HG03469 (cell line): ENCODE measurements around the gene MAPT.

Experiments
- ATAC-seq: cut with Tn5 transposase; IDR thresholded peaks from one replicate; pipeline ENCODE4 v1.9.1; 2021; ENCODE audit warnings: mild to moderate bottlenecking, moderate library complexity, moderate number of reproducible peaks; ENCODE audit not compliant: unreplicated experiment

The MAPT gene

DNA sequence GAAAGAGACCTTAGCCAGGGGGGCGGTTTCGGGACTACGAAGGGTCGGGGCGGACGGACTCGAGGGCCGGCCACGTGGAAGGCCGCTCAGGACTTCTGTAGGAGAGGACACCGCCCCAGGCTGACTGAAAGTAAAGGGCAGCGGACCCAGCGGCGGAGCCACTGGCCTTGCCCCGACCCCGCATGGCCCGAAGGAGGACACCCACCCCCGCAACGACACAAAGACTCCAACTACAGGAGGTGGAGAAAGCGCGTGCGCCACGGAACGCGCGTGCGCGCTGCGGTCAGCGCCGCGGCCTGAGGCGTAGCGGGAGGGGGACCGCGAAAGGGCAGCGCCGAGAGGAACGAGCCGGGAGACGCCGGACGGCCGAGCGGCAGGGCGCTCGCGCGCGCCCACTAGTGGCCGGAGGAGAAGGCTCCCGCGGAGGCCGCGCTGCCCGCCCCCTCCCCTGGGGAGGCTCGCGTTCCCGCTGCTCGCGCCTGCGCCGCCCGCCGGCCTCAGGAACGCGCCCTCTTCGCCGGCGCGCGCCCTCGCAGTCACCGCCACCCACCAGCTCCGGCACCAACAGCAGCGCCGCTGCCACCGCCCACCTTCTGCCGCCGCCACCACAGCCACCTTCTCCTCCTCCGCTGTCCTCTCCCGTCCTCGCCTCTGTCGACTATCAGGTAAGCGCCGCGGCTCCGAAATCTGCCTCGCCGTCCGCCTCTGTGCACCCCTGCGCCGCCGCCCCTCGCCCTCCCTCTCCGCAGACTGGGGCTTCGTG lies at the start of gene MAPT:
TSS of gene MAPT (plus strand) at position 533 of the 763 bp plus-strand sequence. CDS start 67,784 bp downstream, outside the sequence.
- no peak for ATAC-seq

DNA sequence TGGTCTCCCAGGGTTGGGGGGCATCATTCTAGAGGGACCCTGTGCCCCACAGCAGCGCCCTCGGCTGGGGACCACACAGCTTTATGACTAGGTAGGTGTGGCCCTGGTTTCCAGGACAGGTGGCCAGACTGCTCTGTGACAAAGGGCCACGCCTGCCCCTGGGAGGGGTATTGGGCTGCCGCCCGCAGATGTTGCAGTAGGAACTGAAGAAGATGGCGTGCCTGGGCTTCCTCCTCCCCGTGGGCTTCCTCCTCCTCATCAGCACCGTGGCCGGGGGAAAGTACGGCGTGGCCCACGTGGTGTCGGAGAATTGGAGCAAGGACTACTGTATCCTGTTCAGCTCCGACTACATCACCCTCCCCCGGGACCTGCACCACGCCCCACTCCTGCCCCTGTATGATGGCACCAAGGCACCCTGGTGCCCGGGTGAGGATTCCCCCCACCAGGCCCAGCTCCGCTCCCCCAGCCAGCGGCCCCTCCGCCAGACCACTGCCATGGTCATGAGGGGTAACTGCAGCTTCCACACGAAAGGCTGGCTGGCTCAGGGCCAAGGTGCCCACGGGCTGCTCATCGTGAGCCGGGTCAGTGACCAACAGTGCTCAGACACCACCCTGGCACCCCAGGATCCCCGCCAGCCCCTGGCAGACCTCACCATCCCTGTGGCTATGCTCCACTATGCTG lies 49.5 kb upstream of the MAPT start, which contains the start of gene SPPL2C:
TSS of gene SPPL2C (plus strand) at position 187 of the 681 bp plus-strand sequence. CDS start at position 213, 26 bp downstream.
- no peak for ATAC-seq

DNA sequence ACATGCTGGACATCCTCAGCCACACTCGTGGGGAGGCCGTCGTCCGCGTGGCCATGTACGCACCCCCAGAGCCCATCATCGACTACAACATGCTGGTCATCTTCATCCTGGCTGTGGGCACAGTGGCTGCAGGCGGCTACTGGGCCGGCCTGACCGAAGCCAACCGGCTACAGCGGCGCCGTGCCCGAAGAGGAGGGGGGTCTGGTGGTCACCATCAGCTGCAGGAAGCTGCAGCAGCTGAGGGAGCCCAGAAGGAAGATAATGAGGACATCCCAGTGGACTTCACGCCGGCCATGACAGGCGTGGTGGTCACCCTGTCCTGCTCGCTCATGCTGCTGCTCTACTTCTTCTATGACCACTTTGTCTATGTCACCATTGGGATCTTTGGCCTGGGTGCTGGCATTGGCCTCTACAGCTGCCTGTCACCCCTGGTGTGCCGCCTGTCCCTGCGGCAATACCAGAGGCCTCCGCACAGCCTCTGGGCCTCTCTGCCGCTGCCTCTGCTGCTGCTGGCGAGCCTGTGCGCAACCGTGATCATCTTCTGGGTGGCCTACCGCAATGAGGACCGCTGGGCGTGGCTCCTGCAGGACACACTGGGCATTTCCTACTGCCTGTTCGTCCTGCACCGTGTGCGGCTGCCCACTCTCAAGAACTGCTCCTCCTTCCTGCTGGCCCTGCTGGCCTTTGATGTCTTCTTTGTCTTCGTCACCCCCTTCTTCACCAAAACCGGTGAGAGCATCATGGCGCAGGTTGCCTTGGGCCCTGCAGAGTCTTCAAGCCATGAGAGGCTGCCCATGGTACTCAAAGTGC lies 48.8 kb upstream of the MAPT start:
- ATAC-seq = no peak

DNA sequence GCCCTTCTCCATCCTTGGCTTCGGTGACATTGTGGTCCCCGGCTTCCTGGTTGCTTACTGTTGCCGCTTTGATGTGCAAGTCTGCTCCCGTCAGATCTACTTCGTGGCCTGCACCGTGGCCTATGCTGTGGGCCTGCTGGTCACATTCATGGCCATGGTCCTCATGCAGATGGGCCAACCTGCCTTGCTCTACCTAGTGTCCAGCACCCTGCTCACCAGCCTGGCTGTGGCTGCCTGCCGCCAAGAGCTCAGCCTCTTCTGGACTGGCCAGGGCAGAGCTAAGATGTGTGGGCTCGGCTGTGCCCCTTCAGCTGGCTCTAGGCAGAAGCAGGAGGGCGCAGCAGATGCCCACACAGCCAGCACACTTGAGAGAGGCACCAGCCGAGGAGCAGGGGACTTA lies 48.1 kb upstream of the MAPT start:
- ATAC-seq = no peak

DNA sequence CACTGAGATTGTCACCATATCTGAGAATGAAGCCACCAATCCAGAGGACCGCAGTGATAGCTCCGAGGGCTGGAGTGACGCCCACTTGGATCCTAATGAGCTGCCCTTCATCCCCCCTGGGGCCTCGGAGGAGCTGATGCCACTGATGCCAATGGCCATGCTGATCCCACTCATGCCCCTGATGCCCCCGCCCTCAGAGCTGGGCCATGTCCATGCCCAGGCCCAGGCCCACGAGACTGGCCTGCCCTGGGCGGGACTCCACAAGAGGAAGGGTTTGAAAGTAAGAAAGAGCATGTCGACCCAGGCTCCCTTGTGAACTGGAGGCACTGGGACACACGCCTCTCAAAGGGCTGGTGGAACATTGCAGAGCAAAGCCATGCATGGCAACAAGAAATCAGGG lies 47.7 kb upstream of the MAPT start:
- no peak for ATAC-seq

DNA sequence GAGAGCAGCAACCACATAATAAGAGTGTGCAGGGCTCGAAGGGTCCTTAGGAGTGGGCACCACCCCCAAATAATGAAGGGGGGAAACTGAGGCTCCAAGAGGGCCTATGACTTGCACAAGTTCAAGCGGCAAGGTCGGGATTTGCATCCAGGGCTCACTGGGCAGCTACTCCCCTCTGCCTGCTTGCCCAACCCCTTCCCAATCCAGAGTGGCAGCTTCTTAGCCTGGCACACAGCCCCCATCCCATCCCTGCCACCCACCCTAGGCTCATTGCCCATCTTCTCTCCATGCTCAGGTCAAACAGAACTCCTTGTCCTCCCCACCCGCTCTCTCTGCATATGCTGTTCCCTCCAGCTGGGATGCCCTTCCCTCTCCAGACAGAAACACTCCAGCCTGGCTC lies 47.3 kb upstream of the MAPT start:
- no peak for ATAC-seq

DNA sequence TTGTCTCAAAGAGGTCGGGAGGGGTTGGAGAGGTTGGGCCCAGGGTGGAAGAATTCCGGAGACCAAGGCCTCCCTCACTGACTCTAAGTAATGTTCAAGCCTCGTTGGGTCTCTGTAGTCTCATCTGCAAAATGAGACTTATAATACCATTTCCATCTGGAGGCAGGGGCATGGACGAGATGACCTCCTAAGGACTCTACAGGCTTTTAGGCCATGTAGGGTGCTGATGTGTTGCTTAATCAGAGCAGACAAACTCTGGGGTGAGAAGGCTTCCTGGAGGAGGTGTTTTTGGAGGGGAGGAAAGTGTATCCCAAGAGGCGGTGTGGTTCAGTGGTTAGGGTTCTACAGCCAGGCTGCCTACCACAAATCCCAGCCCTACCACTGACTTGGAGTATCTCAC lies 46.6 kb upstream of the MAPT start:
- ATAC-seq = no peak

DNA sequence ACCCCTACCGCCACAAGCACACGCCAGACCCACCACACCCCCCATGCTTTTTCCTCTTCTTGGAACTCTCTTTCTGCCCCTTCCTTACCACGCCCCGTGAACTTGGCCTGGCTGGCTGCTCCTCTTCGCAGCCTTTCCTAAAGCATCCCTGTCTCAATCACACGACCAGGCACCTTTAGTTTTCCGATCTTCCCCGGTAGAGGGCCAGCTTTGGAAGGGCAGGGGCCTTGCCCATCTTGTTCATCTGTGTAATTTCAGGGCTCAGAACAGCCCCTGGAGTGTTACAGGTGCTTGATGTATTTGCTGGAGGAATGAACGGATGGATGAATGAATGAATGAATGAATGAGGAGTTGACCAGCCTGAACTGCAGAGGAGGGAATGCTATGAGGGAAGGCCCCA lies 45.9 kb upstream of the MAPT start:
- ATAC-seq = no peak

DNA sequence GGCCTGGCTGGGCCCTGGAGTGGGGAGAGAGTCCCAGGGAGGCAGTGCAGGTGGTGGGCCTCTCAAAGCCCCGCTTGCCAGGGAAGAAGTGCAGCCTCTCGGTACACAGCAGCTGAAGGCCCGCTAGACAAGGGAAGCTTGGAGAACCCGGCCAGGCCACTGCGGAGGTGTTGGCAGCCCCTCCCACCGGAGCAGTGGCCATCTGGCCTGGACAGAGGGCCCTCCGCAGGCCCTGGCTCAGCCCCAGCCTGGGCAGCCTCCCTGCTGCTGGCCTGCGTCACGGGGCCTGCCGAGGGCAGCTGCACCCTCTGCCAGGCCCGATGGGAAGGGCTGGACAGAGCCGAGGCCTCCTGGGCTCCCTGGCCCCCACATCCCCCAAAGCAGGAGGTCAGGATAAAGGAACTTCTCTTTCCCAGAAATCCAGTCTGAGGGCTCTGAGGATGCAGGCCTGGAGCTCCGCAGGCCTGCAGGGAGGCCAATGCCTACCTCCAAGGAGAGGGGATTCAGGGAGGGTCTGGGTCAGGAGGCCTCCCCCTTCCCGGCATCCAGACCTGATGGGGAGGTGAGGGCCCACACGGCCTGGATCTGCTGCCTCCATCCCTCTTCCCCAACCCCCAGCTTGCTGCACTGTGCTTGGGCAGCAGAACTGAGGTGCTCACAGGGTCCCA lies 45.4 kb upstream of the MAPT start:
- no peak for ATAC-seq

DNA sequence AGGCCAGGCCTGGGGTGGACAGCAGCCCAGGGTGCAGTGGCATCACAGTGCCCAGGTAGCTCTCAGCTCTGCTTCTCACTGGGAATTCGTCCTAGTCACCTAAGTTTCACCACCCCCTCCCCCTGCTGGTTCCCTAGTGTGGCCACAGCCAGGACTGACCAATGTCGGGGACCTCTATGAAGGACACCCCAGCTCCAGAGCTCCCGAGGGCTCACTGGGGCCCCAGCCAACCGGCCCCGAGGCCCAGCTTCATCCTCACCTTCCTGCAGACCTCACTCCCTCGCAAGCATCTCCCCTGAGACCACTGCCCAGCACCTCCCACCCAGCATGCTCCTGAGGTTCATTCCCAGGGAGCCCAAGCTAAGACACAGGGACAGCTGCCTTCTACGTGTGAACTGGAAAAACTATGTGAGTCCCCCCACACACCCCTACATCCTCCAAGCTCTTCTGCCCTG lies 44.8 kb upstream of the MAPT start:
- ATAC-seq = no peak

DNA sequence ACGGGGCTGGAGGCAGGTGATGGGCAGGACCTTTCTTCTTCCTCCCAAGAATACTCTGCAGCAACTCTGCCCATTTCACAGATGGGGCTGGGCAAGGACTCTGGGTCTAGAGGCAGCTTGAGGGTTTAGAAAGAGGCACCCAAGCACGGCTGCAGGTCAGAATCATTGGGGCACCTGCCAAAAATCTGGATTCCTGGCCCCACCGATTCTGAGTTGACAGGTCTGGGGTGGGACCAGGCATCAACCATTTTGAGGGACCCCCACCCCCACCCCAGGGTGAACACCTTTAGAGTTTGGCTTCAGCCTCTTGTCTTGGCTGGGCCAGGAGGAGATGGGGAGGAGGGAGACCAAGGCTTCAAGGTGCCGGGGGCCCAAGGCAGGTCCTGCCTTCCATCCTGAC lies 44.3 kb upstream of the MAPT start:
- ATAC-seq = no peak

DNA sequence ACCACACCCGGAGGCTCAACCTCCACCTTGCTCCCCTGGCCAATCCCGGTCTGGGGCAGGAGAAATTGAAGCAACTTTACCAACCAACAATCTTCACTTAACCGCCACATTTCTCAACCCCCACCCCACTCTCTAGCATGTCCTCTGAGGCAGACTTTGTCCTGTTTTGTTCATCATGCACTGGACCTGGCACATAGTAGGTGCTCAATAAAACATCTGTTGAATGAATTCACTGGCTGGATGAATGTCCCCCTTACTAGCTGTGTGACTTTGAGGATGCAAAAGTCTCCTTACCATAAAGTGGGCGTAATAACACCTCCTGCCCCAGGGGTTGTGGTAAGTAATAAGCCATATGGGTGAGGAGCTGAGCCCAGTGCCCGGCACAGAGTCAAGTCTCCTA lies 43.9 kb upstream of the MAPT start:
- ATAC-seq = no peak

DNA sequence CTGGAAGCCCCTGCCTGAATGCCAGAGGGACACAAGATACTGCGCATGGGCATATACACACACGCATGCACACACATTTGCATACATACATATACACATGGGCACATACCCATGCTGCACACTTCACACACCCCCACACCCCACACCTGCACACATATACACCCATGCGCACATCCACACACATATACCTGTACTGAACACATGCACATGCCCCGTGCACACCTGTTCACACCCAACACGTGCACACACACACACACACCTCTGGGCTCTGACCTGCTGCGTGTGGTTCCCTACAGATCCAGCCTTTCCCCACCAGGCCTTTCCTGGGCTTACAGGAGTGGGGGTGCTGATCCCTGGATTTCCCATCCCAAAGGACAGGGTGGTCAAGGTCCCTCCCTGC lies 43.3 kb upstream of the MAPT start:
- ATAC-seq = no peak

DNA sequence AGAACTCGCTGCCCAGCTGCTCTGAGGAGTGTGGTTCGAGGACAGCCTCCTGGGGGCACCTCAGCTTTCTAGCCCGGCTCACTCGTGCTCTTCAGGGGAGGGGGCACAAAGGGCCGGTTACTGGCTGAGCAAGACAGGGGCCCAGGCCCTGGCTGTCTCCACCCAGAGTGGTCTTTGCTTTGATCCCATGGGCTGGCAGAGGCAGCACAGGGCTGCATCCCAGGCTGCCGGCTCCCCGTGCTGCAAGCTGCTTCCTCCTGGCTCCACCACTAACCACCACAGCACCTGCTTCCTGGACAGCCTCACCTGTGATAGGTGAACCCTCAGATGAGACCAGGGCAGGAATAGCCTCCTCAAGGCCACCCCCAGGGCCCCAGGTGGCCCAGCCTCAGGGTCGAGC lies 42.9 kb upstream of the MAPT start:
- no peak for ATAC-seq

DNA sequence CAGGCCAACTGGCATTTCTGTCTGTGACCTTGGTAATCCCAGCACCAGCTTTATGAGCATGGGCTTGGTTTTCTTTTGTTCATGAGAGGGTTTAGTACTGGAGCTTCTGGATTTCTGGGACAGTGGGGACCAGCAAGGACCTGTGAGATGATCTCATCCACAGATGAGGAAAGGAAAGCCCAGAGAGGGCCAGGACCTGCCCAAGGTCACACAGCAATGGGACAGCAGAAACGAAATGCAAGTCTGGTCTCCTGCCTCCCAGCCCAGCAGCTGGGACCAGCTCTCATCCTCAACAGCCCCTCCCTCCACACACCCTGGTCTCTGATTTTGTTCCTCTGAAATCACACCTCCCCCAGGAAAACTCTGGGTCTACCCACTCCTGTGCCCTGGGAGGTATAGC lies 42.5 kb upstream of the MAPT start:
- no peak for ATAC-seq

DNA sequence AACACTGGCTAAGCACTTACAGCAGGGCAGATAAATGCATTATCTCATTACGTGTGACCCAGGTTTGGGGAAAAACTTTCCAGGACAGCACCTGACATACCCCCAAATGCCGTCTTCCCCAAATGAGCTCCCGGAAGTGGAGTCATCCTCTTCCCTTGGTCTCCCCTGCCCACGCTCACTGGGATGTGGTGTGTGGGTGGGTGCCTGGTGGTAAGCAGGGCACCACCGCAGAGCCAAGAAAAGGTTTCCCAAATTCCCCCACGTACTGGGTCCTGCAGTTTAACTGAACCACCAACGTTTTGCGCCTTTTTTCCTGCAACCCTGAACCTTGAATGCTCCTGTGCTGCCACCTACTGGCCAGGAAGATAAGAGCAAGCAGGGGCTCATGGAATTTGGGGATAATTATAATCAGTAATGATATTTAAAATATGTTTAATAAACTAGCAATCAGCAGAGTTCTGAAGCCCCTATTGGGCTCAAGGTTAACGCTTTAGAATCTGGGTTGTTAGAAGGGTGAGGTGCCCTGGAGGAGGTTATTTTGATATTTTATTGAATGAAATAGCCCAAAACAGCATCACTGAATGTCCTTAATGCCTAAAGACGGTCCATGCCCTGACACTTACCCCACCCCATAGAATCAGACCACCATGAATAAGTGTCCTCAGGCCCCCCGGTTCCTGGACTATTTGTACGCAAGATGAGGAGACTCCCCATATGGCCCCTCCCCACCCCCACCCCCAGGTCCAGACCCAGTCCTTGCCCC lies 41.6 kb upstream of the MAPT start:
- no peak for ATAC-seq

DNA sequence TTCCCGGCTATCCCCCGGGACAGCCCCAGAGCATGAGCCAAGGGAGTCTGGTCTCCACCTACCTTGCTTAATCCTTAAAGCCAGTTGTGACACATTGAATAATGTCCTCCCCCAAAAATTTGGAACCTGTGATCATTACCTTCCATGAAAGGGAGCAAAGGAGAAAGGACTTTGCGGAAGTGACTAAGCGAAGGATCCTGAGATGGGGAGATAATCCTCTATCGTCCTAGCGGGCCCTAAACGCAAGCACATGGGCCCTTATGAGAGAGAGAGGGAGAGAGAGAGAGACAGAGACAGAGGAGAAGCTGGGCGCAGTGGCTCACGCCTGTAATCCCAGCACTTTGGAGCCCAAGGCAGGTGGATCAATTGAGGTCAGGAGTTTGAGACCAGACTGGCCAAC lies 40.1 kb upstream of the MAPT start:
- no peak for ATAC-seq

DNA sequence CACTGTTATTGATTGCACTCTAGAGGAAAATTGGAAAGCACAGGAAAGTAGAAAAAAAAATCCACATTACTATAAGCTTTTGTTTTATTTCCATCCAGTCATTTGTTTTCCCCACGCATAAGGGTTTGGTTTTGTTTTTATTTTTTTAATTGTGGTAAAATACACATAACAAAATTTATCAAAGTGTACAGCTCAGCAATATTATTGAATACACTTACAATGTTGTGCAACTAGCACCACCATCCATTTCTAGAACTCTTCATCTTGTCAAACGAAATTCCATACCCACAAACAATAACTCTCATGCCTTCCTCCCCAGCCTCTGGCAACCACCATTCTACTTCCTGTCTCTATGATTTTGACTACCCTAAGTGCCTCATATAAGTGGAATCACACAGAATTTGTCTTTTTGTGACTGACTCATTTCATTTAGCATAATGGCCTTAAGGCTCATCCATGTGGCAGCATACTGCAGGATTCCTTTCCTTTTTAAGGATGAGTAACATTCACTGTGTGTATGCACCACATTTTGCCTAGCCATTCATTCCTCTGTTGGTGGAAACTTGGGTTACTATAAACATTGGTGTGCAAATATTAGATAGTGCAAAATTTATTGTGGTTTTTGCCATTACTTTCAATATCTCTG lies 38.5 kb upstream of the MAPT start:
- ATAC-seq = no peak

DNA sequence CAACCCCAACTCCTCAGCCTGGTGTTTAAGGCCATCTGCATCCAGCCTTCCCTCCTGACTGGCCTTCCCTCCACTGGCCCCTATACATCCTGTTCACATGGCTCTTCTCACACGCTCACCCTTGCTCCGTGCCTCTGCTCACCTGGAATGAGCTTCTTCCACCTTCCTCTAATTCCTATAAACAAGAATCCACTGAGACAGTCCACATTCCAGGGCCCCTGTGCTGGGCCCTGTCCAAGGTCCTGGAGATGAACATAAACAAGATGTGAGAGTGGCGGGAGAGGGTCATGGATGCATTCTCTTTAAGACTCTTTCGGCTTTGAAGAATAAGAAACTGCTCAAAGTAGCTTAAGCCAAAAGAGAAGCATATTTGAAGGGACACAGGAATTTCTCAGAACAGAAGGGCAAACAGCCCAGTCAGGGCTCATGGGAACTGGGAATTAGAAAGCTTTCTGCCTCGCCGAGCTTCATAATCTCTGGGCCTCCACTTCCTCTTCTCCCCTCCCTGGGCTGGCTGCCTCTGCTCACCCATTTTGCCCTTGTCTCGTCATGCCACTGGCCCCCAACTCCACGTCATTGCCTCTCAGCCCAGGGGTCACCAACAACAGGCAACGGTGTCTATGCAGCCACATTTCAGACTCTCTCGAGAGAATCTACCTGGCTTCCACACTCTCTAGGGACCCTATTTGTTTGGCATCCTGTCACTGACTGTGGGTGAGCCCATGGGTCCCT lies 36.2 kb upstream of the MAPT start:
- ATAC-seq = no peak
